ENCODE measurements around the gene RLN2.
"Not testable (repeated sequence)": the region's sequence is repeated elsewhere in the genome, so short reads cannot be mapped to it uniquely, and the experiment has no call there.

Gene RLN2

GRCh38 chr9:5326893-5327548, 22.5 kb upstream of the RLN2 start:
- Histone ChIP-seq H3K4me1 (no peaks in the 10 kb centered on the region), H3K27me3 (no peaks in the 10 kb centered on the region), H3K9me3 (no peaks in the 10 kb centered on the region), H3K36me3 (no peaks in the 10 kb centered on the region), H3K4me3 (ENCODE audit: low read depth, low read length) (no peak overlapping the region)
- TF ChIP-seq CTCF (IDR thresholded peaks at IDR 0.05; ENCODE audit: low read depth, low read length), result no peak
- no peak for DNase-seq

- DNase-seq, result no peak
- H3K36me3 ChIP-seq, result no peaks in the 10 kb centered on the region
- TF ChIP-seq CTCF (IDR thresholded peaks at IDR 0.05; ENCODE audit: low read depth, low read length), result no peak
Measured at GRCh38 chr9:5326187-5326586, 21.7 kb upstream of the RLN2 start.

GRCh38 chr9:5321601-5322000, 17.1 kb upstream of the RLN2 start:
- not testable (repeated sequence) for H3K36me3 ChIP-seq; DNase-seq; H3K4me3 ChIP-seq (ENCODE audit: low read depth, low read length); H3K4me1 ChIP-seq; H3K9me3 ChIP-seq; H3K27me3 ChIP-seq

More at GRCh38 chr9:5326187-5326586, 21.7 kb upstream of the RLN2 start:
- no peak overlapping the region for H3K4me3 ChIP-seq (ENCODE audit: low read depth, low read length)
- no peaks in the 10 kb centered on the region for H3K9me3 ChIP-seq
- no peaks in the 10 kb centered on the region for H3K4me1 ChIP-seq
- H3K27me3 ChIP-seq, result no peaks in the 10 kb centered on the region

- Histone ChIP-seq H3K9me3 (no peaks in the 10 kb centered on the region), H3K27me3 (no peaks in the 10 kb centered on the region), H3K4me3 (ENCODE audit: low read depth, low read length) (no peak overlapping the region), H3K36me3 (no peaks in the 10 kb centered on the region), H3K4me1 (no peaks in the 10 kb centered on the region)
- no peak for TF ChIP-seq CTCF (IDR thresholded peaks at IDR 0.05; ENCODE audit: low read depth, low read length)
- DNase-seq, result no peak
Measured at GRCh38 chr9:5321058-5321457, 16.5 kb upstream of the RLN2 start.

- not testable (repeated sequence) for H3K27me3 ChIP-seq; H3K9me3 ChIP-seq; H3K36me3 ChIP-seq; H3K4me1 ChIP-seq; DNase-seq; H3K4me3 ChIP-seq (ENCODE audit: low read depth, low read length)
Measured at GRCh38 chr9:5316406-5316805, 11.9 kb upstream of the RLN2 start.

- Histone ChIP-seq H3K36me3 (no peaks in the 10 kb centered on the region), H3K9me3 (no peaks in the 10 kb centered on the region), H3K4me3 (ENCODE audit: low read depth, low read length) (no peak overlapping the region), H3K4me1 (no peaks in the 10 kb centered on the region), H3K27me3 (no peaks in the 10 kb centered on the region)
- no peak for DNase-seq
- TF ChIP-seq CTCF (IDR thresholded peaks at IDR 0.05; ENCODE audit: low read depth, low read length), result no peak
Measured at GRCh38 chr9:5315187-5315923, 10.8 kb upstream of the RLN2 start.

GRCh38 chr9:5310851-5311250, 6.3 kb upstream of the RLN2 start:
- H3K27me3 ChIP-seq, result no peaks in the 10 kb centered on the region
- no peak for TF ChIP-seq CTCF (IDR thresholded peaks at IDR 0.05; ENCODE audit: low read depth, low read length)
- no peak for DNase-seq
- no peaks in the 10 kb centered on the region for H3K4me1 ChIP-seq
- H3K36me3 ChIP-seq, result no peaks in the 10 kb centered on the region
- no peaks in the 10 kb centered on the region for H3K9me3 ChIP-seq
- H3K4me3 ChIP-seq (ENCODE audit: low read depth, low read length), result no peak overlapping the region

All from BE2C (cell line).